Omental fat pad (tissue), 4 donors: ENCODE measurements around the gene PRKCB. TPM values are rescaled to one million over a fixed set of nuclear protein-coding genes. Genes with fewer than 3 reads are reported as not detected.

Source experiments
- ATAC-seq: fragments of 150-250 bp; one replicate; pipeline ENCODE4 v1.9.1; 2016; ENCODE audit warnings: mild to moderate bottlenecking, moderate library complexity; ENCODE audit not compliant: low FRiP score
- DNase-seq: peaks from one replicate; pipeline ENCODE4 v3.0.0-alpha.2; 2019; ENCODE audit warnings: low spot score
- CTCF ChIP-seq, 3 donors: fragments of 450-650 bp; IDR thresholded peaks; one replicate each; pipeline ENCODE4 v1.5.1; 2016 to 2017; ENCODE audit warnings: antibody characterized with exemption in 3 of 3, mild to moderate bottlenecking in 3 of 3, moderate library complexity in 2 of 3
- total RNA-seq, 4 donors: library from RNA; depleted of rRNA; stranded (reverse); fragments of >200 nt; gene quantifications; one replicate each; pipeline ENCODE4 v1.1.0, GENCODE V29; 2016

The PRKCB gene
- total RNA-seq, 4 donors from 2014 or later: 5.3 to 18.6 (median 11.1) TPM

DNA sequence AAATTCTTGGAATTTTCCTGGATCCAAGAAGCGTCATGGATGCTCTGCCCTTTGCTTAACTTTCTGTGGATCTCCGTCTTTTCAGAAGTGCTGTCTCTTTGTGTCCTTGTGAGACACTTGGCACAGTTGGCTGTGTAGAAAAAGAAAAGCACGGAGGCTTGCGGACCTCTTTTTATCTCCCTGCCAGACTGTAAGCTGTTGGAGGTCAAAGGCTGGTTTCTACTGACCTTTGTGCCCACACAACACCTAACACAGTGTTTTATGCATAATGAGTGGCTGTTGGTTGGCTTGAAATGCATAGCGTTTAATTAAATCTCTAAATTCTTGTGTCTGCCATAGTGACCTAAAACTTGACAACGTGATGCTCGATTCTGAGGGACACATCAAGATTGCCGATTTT is 344.7 kb downstream of the PRKCB start:
- no peak for ATAC-seq
- no peak for DNase-seq
- no peak for TF ChIP-seq CTCF (IDR thresholded peaks at IDR 0.05)

DNA sequence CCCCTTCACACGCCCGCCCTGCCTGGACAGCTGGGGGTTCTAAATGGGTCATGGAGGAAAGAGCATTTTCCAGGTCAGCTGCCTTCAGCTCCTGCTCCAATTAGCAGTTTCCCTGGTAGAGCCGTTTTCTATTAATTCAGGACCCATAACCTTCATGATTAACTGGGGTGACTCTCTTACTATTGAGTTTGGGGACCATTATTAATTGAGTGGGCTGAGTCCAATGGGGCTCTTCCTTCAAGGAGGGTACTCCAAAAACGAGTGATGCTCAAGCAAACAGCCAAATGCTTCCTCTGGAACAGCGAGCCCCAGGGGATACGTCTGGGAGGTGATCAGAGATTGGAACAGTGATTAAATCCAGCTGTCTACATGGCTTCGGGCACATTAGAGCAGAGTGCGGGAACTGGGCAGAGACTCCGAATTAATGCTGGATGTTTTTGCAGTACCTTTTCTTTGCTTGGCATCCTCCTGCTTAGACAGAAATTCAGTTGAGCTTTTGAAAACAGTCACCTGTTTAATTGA is 352.3 kb downstream of the PRKCB start:
- no peak for TF ChIP-seq CTCF (IDR thresholded peaks at IDR 0.05)
- DNase-seq (no peak), ATAC-seq (no peak)

GRCh38 chr16:24188751-24189318 is 353.1 kb downstream of the PRKCB start:
- DNase-seq (no peak), ATAC-seq (no peak)
- no peak for TF ChIP-seq CTCF (IDR thresholded peaks at IDR 0.05)

GRCh38 chr16:24189941-24190340 is 354.2 kb downstream of the PRKCB start:
- no peak for DNase-seq
- ATAC-seq: no peak
- TF ChIP-seq CTCF (IDR thresholded peaks at IDR 0.05): no peak

GRCh38 chr16:24191876-24192402 is 356.2 kb downstream of the PRKCB start:
- no peak for TF ChIP-seq CTCF (IDR thresholded peaks at IDR 0.05)
- DNase-seq (no peak), ATAC-seq (no peak)

DNA sequence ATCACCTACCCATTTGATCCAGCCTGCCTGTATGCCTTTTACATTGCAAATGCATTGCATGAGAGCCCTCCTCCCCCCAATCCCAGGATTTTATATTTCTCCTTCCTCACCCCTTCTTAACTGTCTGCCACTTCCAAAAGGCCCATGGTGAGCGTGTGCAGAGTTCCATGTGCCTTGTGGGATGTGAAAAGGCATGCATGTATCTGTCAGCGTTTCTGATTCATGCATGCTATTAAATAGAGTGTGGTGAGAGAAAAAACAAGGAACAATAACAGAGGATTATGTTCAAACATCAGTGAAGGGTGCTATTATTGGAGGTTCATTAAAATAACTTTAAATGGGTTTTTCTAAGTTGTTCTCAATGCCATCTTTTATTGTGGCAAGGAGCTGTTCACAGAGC is 359.4 kb downstream of the PRKCB start:
- no peak for DNase-seq
- no peak for ATAC-seq
- no peak for TF ChIP-seq CTCF (IDR thresholded peaks at IDR 0.05)
